GM18861 (cell line): ENCODE measurements around the gene PAX2.

ENCODE experiments used
- ATAC-seq: cut with Tn5 transposase; IDR thresholded peaks from one replicate; pipeline ENCODE4 v1.9.1; 2021; ENCODE audit not compliant: unreplicated experiment

The PAX2 gene

DNA sequence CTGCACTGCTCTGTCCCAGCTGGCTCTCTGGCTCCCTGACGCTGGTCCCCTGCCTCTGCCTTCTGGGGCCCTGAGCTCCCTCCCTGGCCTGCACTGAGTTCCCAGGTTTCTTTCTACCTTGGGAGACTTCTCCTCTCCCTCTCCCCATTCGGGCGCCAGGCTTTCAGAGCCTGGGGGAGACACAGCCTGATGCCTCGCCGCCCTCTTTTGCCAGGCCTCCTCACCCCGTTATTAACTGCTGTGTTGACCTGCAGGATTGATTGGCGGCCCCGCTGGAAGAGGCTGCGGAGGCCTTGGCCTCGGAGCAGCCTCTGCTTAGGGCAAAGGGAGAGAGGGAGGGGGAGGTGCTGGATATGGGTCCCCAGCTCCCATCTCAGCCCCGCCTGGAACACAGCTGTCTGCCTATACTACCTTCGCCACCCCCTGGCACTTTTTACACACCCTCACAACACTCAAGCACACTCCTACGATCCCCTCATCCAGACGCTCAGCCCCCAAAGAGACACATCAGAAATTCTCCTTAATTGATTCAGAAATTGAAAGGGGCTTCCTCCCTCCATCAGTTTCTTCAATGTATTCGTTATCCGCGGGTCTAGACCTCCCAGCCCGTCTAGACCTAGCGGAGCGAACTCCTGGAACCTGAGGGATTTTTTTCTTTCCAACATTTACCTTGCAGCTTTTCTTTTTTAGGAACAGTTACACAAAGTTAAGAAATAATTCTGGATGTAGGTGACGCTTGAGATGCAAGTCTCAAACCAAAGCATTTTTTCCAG, 7.1 kb upstream of the PAX2 start:
- ATAC-seq, result no peak

DNA sequence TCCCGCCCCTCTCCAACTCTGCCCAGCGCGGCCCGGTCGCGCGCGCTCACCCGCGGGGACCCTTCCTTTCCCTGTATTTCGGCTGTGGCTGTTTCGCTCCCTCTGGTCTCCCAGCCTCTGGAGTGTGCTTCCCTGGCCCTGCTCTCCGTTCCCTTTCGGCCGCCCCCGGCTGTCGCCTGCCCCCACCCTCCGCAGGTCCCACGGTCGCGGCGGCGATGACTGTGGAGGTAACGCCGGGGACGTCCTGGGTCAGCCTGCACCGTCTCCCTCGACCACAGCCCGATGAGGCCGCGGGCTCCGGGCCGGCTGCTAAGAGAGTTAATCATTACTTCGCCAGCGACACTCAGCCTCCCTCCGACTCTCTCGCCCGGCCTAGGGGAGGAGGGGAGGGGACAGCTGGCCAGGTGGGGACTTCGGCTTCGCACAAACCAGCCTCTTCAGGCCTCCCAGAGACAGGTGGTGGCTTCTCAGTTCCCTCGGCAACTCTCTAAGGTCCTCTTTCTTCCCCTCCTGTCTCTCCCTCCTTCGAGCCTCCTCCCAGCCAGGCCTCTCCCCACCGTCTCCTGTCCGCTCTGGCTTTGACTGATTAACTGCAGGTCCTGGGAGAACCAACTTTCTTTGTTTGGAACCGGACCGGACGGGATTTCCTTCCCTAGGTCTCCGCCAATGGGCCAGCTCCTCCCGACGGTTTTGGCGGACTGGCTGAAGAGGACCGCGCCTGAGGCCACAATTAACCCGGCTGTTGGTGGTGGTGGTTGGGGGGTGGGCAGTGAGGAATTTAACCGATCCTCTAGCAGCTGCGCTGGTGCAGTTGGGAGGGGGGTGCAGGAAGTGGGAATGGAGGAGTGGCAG, 5.6 kb upstream of the PAX2 start:
- ATAC-seq, result no peak

DNA sequence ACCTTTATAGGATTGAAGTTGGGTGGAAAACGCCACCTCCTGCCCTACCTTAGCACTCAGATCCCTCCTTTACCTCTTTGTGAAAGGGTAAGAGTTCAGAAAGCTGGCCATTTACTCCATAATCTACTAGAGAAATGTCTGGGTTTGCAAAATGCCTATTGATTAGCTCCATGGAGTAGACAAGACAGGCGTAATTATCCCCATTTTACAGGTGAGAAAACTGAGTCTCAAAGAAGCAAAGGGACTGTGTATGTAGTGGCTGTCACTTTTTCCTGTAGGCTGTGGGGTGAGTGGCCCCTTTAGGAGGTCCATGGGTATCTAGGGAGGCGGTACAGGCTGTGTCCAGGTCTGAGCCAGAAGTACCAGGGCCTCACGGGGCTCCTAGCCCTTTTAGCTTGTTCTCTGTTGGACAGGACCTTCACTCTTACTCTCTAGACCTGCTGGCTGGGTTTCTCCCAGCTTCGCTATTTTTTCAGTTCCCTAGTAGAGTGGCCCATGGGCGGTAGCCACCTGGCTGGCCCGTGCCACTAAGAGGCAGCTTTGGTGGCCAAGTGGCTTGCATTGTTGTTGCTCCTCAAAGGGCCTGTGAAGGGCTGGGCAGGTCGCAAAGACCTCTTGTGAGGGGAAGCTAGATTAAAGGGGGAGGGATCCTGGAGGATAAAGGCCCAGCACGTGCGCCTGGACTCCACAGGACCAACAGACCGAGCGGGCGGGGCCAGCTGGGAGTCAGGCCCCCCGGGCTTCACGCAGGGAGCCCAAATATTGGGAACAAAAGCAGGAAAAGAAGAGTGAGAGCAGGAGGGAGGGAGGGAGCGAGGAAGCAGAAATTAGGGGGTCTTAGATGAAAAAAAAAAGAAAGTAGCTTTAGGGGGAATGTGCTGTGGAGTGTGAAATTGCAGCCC, 4.7 kb upstream of the PAX2 start:
- no peak for ATAC-seq

DNA sequence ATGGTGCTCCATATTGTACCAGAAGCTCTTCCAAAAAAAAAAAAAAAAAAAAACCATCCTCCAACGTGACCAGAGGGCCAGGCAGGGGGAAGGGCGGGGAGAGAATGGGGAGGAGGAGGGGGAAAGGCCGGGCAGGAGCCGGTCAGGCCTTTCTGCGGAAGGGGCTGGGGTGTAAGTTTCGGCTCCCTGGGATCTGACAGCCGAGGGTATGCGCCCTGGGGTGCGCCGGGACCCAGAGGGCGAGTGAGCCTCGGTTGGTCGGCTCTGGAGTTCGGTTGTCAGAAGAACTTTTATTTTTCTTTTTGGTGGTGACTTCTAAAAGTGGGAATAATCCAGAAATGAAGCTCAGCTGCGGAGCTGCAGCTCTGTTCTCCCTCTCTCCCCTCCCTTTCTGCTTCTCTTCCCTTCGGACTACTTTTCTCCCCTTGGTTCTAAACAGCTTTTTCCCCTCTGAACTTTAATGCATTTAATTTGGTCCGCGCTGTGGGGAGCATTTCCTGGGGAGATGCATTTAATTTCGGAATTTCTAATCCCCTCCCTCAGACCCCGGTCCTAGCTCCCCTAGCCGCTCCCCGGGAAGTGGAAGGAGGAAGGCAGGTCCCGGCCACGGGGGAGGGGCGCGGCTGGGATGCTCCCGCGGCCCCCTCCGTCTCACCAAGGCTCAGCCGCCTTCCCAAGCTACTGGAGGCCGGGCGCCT, 3.9 kb upstream of the PAX2 start:
- ATAC-seq, result no peak

DNA sequence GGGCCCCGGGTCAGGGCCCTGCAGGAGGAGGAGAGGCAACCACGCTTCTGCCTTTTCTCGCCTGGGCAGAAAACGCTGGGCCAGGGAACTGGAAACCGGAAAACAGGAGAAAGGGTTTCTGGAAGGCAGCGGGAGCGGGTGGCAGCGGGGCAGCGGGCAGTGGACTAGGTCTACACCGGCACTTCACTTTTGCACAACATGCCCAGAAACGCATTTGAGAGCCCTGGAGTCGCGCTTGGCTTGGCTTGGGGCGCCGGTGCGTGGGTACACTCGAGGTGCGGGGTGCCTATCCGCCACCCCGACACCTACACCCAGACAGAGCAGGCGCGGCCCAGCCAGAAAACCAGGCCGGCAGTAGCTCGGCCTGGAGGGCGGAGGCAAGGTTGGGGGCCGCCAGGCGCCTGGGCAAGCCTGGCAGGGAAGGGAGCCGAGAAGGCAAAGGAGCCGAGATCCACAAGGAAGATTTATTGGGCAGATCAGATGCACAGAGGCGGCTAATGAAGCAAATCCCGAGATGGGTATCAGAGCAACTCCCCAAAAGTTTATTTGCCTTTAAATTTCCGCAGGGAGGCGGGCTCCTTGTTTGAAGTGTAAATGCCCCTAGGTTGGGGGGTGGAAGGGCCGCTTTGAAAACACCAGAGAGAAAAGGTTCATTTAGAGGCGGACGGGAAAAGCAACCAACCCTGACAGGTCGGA, 3.2 kb upstream of the PAX2 start:
- no peak for ATAC-seq

DNA sequence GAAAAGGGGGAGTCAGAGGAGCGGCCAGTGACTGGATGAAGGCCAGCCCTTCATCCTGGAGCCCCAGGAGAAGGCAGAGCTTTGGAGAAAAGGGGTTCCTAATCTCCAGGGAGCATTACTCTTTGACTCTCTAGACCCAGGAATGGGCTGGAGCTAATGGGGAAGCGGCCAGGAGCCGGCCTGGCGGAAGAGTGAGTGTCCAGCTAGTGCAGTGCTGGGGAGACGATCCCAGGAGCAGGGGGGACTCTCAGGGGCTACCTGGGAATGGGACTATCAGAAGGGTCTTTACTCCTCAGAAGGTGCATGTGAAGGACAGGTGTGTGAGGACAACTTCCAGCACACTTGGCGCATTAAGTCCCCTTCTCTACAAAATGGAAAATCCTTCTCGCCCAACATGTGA, 2.4 kb upstream of the PAX2 start:
- no peak for ATAC-seq

DNA sequence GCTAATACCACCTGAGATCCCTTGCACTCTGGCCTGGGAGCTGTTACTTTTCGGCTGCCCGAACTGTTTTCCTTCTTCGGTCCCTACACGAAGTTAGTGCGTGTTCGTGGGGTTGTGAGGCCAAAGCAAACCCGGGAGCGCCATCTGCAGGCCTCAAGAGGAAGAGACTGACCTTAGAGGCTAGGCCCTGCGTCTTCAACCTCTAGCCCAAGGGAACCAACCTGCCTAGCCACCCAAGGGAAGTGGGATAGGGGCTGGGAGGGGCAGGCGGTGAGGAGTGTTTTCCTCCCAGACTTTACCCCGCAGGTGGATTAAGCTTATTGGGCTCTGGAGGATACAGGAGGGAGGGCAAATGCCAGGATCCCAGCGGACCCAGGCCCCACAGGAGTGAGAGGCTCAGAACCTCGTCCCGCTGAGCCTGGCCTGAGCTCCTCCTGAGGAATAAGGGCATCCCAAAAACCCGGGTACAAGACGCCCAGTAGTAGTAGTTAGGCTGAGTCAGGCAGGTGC, 1.7 kb upstream of the PAX2 start:
- ATAC-seq, result no peak

DNA sequence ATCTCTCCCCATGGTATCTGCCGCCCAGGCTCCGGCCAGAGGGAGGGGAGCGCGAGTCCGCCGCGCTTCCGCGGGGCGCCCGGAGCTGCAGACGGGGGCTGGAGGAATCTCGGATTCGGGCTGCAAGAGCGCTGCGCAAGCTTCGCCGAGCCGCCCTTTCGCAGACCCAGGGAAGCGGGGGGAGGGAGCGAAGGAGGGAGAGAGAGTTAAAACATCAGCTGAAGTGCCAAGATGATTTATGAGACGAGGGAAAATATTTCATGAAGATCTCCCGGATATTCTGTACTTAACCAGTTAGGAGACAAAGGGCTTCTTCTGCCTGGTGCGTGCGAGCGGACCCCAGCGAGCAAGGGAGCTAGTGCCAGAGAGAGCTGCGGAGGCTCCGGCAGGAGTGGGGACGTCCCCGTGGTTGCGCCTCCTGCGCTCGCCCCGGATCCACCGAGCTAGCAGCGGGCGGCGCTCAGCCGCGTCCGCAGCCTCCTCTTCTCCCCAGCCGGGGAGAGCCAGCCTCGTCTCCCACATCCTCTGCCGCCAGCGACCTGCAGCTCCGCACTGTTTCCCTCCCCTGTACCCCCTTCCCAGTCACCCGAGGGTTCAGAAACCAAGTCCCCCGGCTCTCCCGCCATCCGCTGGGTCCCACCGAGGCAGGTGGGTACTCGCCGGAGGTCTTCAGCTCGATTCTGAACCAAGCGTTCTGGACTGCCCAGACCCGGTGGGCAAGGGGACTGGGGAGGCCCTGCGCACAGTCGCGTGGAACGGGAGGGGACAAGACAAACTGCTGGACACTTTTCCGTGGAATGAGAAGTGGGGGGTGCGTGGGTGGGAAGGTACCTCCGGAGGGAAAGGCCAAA, 1.0 kb upstream of the PAX2 start:
- no peak for ATAC-seq

DNA sequence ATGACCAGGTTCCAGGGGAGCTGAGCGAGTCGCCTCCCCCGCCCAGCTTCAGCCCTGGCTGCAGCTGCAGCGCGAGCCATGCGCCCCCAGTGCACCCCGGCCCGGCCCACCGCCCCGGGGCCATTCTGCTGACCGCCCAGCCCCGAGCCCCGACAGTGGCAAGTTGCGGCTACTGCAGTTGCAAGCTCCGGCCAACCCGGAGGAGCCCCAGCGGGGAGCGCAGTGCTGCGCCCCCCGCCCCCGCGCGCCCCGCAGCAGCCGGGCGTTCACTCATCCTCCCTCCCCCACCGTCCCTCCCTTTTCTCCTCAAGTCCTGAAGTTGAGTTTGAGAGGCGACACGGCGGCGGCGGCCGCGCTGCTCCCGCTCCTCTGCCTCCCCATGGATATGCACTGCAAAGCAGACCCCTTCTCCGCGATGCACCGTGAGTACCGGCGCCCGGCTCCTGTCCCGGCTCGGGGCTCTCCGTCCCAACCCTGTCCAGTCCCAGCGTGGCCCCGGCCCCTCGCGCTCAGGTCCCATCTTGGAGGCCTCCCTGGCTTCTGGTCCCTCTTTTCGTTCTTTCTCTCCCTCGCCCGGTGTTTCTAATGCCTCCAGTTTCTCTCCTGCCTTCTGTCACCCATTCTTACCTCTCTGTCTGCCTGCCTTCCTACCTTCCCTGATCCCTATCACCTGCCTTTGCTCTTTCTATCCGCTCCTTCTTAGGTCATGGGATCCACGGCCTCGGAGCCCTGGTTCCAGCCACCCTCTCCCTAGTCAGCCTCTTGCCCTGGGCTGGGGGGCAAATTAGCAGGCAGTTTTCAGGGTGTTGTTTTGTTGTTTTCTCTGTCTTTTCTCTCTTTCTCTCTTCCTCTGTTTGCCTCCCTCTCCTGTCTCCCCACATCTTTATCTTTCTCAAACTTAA, 751 bp downstream of the PAX2 start:
- no peak for ATAC-seq

DNA sequence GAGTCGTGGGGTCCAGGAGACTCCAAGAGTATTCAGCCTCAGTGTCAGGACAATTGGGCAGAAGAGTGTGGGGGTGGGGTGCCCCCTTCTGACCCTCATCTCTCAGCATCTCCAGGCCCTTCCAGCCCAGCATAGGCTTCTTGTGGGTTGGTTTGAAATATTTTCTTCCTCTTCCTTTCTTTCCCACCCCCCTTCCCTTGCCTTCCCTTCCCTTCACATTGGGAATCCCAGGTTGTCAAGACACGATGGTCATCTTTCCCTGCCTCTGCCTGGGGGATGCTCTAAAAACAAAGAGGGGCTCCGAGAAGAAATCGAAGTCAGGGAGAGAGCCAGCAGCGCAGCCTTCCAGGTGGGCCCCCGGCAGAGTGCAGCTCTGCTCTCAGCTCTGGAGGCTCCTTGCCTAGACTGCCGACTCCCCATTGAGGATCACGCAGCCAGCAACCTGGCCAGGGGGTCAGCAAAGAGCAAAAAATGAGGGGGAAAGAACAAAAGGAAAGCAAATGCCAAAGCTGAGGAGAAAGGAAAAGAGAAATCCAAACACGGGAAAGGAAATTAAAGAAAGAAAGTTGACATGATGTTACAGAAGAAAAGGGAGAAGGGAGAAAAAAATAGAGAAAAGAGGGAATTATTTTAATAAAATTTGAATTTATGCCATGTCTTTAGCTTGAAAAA, 1.5 kb downstream of the PAX2 start:
- ATAC-seq, result no peak

DNA sequence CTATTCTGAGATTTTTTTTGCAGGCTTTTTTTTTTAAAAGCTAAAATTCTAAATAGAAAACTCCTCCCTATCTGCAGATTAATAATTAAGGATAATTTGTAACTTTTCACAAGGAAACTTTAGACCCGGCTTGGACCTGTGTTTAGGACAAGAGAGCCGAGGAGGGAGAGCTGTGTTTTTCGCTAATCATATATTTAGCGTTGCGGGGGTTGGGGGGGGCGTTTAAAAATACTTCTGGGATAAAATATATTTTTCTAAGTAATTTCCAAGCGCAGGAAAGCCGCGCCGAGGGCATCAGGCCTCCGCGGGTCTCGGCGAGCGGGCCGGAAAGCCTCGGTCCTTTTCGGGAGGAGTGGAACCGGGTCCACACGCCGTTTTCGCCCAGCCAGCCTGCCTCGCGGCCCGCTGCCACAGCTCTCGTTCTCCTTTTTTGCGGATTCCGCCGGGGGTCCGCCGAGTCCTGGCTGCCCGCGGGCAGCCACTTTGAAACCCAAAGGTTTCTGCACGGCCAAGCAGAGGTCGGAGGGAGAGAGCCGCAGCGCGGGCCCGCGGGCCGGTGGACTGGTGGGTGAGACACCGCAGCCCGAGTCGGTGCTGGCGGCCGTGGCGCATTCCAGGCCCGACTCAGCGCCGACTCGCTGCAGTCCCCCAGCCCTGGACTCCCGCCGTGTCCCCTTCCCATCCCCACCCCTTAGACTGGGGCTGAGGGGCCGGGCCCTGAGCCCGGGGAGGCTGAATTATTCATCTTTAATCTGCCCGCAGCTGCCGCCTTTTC, 2.3 kb downstream of the PAX2 start:
- ATAC-seq, result no peak

DNA sequence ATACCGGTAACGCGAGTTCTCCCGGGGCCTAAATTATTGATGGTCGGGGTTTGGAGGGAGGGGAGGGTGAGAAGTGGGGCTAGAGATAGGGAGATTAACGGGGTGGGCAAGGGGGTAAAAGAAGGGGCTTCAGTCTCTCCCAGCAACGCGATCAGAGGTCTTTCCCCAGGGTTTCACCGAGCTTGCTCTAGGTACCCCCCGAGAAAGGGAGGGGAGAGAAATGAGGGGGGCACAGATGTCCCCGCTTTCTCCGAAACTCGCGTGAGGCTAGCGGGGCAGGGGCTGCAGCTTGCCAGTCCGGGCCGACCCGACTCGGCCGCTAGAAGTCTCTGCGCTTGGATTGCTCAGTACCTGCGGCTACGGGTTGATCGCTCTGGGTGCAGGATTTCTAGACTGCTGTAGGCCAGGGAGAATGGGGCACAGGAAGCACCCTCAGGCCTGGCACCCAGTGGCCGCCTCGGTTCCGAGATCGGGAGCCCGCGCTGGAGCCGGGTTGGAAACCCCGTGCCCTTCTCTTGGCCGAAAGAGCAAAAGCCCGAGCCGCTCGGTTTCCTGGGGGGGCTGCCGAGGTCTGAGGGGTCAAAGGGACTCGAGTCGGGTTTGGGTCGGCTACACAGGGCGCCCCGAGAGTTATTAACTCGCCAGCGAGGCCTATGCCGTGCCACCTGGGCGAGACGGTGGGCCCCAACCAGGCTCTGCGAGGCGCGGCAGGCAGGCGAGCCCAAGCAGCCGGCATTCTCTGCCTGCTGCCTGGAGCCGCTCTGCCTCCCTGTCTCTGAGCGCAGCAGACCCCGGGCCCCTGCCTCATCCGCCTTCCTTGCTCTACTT, 3.1 kb downstream of the PAX2 start:
- no peak for ATAC-seq

DNA sequence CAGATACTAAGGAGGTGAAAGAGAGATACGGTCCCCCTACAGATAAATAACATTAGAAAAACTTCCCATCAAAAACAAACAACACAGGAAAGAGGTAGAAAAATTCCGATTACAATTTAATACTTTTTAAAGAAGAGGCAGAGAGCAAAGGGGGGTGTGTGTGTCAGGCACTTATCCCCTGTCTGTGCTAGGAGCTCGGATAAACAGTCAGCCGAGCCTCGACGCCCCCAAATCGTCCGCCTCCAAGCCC, 3.6 kb downstream of the PAX2 start:
- ATAC-seq, result no peak

DNA sequence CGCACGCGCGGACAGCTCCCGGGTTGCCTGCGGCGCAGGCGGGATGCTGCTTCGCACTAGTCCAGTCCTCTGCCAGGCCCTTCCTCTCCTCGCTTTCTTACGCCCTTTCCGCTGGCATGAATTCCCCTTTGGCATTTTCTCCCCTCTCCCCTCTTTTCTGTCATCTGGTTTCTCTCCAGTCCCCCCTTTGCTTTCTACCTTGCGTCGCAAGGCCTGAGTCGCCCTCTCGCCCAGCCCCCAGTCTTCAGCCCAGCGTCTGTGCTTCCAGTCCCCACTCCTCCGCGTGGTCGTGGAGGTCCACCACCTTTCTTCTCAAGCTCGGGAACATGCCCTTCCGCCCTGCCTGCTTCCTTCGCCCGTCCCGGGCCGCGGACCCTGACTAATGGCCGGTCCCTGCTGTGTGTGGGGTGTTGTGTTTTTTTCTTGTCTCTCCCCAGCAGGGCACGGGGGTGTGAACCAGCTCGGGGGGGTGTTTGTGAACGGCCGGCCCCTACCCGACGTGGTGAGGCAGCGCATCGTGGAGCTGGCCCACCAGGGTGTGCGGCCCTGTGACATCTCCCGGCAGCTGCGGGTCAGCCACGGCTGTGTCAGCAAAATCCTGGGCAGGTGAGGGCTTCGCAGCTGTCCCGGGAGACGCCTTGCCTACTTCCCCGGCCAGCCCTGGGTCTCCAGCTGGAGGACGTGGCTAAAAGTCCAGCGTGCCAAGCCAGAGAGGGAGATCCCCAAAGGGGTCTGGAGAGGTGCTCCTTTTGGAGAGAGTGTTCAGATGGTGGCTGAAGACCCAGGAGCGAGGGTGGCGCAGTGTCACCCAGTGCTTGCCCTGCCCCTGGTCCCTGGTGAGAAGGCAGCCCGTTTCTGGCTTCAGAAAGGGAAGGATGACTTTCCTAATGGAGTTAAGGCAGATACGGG, 4.2 kb downstream of the PAX2 start:
- ATAC-seq, result no peak
